Glutamatergic neuron (in vitro differentiated cells): ENCODE results near the gene ALKBH4. TPM values are rescaled to one million over a fixed set of nuclear protein-coding genes. Genes with fewer than 3 reads are reported as not detected.

ENCODE experiments used
- DNase-seq: peaks from one replicate; pipeline ENCODE4 v3.0.0; 2022
- H3K27ac Mint-ChIP-seq: one replicate; pipeline ENCODE4 v1.8.0; 2020; ENCODE audit warnings: mild to moderate bottlenecking, mixed read lengths, inconsistent platforms; ENCODE audit not compliant: unreplicated experiment
- H3K27me3 Mint-ChIP-seq: one replicate; pipeline ENCODE4 v1.8.0; 2020; ENCODE audit warnings: mild to moderate bottlenecking, moderate library complexity, mixed read lengths, inconsistent platforms; ENCODE audit not compliant: unreplicated experiment
- H3K36me3 Mint-ChIP-seq: one replicate; pipeline ENCODE4 v1.8.0; 2020; ENCODE audit warnings: mild to moderate bottlenecking, mixed read lengths, inconsistent platforms; ENCODE audit not compliant: unreplicated experiment
- H3K4me1 Mint-ChIP-seq: one replicate; pipeline ENCODE4 v1.8.0; 2020; ENCODE audit warnings: mild to moderate bottlenecking, low read depth, mixed read lengths, inconsistent platforms; ENCODE audit not compliant: unreplicated experiment
- H3K4me3 Mint-ChIP-seq: one replicate; pipeline ENCODE4 v1.8.0; 2020; ENCODE audit warnings: mild to moderate bottlenecking, mixed read lengths, inconsistent platforms; ENCODE audit not compliant: unreplicated experiment
- H3K9me3 Mint-ChIP-seq: one replicate; pipeline ENCODE4 v1.8.0; 2020; ENCODE audit warnings: mild to moderate bottlenecking, moderate library complexity, mixed read lengths, inconsistent platforms; ENCODE audit not compliant: unreplicated experiment
- total RNA-seq: library from RNA; stranded (reverse); fragmentation: NEBNext Ultra II Directional; extraction: Animal tissue kit (Norgen Biotek cat#: 25700); gene quantifications from one replicate; pipeline ENCODE4 v1.2.1, GENCODE V29; 2021; ENCODE audit not compliant: unreplicated experiment
- TF ChIP-seq, protein P1 (sequence below): fragments of 200-600 bp; sonication (generic); IDR thresholded peaks from one replicate; pipeline ENCODE4 v1.5.0; 2021; ENCODE audit not compliant: partially characterized antibody, unreplicated experiment

ALKBH4 gene
- total RNA-seq, 1 donor from 2014 or later: 9.8 TPM

GRCh38 chr7:102418592-102418991, 46.1 kb downstream of the ALKBH4 start:
- TF ChIP-seq, protein P1, sequence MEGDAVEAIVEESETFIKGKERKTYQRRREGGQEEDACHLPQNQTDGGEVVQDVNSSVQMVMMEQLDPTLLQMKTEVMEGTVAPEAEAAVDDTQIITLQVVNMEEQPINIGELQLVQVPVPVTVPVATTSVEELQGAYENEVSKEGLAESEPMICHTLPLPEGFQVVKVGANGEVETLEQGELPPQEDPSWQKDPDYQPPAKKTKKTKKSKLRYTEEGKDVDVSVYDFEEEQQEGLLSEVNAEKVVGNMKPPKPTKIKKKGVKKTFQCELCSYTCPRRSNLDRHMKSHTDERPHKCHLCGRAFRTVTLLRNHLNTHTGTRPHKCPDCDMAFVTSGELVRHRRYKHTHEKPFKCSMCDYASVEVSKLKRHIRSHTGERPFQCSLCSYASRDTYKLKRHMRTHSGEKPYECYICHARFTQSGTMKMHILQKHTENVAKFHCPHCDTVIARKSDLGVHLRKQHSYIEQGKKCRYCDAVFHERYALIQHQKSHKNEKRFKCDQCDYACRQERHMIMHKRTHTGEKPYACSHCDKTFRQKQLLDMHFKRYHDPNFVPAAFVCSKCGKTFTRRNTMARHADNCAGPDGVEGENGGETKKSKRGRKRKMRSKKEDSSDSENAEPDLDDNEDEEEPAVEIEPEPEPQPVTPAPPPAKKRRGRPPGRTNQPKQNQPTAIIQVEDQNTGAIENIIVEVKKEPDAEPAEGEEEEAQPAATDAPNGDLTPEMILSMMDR: no peak
- DNase-seq: no peak
- Mint-ChIP-seq H3K27ac (no peak overlapping the region), H3K36me3 (peaks cover 5% of the 10 kb centered on the region), H3K27me3 (peaks cover 9% of the 10 kb centered on the region), H3K4me1 (no peaks in the 10 kb centered on the region), H3K4me3 (no peak overlapping the region), H3K9me3 (peaks cover 8% of the 10 kb centered on the region)

DNA sequence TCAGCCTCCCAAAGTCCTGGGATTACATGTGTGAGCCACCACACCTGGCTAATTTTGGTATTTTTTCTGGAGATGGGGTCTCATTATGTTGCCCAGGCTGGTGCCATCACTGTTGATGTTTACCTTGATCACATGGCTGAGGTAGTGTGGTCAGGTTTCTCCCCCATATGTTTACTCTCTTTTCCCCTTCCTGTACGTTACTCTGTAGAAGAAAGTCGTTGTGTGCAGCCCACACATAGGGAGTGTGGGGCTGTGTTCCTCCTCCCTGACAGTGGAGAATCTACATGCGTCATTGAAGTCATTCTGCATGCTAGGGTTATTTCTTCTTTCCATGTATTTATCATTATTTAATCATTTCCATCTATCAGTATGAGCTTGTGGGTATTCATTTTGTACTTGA, 47.6 kb downstream of the ALKBH4 start:
- Mint-ChIP-seq H3K4me3 (no peak overlapping the region), H3K27ac (no peak overlapping the region), H3K9me3 (peaks cover 4% of the 10 kb centered on the region), H3K27me3 (peaks cover 9% of the 10 kb centered on the region), H3K36me3 (peaks cover 5% of the 10 kb centered on the region), H3K4me1 (peaks cover 7% of the 10 kb centered on the region)
- TF ChIP-seq, protein P1: no peak
- no peak for DNase-seq

DNA sequence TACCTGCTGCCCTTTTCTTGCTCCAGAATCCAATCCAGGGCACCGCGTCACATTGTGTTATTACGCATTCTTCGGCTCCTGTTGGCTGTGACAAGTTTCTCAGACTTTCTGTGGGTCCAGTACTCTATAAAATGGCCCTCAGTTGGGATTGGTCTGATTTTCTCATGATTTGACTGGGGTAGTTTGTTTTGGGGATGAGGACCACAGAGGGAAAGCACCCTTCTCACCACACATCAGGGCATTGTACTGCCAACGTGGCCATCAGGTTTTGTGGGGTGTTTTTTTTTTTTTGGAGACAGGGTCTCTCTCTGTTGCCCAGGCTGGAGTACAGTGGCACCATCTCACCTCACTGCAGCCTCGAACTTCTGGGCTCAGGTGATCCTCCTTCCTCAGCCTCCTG, 48.3 kb downstream of the ALKBH4 start:
- Mint-ChIP-seq H3K36me3 (peaks cover 5% of the 10 kb centered on the region), H3K27ac (no peak overlapping the region), H3K4me3 (no peak overlapping the region), H3K9me3 (peaks cover 4% of the 10 kb centered on the region), H3K27me3 (peaks cover 9% of the 10 kb centered on the region), H3K4me1 (peaks cover 7% of the 10 kb centered on the region)
- TF ChIP-seq, protein P1: no peak
- no peak for DNase-seq

DNA sequence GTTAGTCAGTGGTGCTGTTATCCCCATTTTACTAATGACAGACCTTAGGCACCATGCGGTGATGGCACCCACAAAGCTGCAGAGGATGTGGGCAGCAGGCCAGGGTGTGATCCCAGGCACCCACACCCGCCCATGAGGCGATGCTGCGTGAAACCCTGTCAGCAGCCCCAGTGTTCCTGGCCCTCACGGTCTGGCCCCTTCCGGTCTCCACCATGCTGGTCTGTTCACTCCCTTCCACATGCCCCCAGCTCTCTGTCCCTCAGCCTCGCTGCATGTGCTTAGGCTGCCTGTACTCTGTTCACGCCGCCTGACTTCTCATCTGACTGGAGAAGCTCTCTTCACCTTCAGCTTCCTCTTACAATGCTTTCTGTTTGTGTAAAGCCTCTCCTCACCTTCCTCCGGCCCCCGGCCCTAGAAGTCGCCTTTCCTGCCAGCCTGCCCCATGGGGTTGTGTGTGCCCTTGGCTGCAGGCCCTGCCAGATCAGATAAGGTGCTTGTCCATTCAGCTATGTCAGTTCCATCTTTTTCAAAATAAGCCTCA, 48.9 kb downstream of the ALKBH4 start:
- H3K4me3 Mint-ChIP-seq: no peak overlapping the region
- H3K27ac Mint-ChIP-seq: no peak overlapping the region
- peaks cover 7% of the 10 kb centered on the region for H3K27me3 Mint-ChIP-seq
- no peak for DNase-seq
- H3K4me1 Mint-ChIP-seq: peaks cover 7% of the 10 kb centered on the region
- TF ChIP-seq, protein P1: no peak
- H3K9me3 Mint-ChIP-seq: peaks cover 5% of the 10 kb centered on the region
- peaks cover 3% of the 10 kb centered on the region for H3K36me3 Mint-ChIP-seq

GRCh38 chr7:102413611-102414010, 51.1 kb downstream of the ALKBH4 start:
- H3K36me3 Mint-ChIP-seq: peaks cover 18% of the 10 kb centered on the region
- peaks cover 7% of the 10 kb centered on the region for H3K4me1 Mint-ChIP-seq
- H3K27ac Mint-ChIP-seq: no peak overlapping the region
- DNase-seq: no peak
- H3K4me3 Mint-ChIP-seq: no peak overlapping the region
- H3K27me3 Mint-ChIP-seq: peaks cover 2% of the 10 kb centered on the region
- H3K9me3 Mint-ChIP-seq: peaks cover 7% of the 10 kb centered on the region
- TF ChIP-seq, protein P1: no peak
